Immature natural killer cell (primary cell): Measurements from ENCODE around the gene MTHFD1. TPM values are rescaled to one million over a fixed set of nuclear protein-coding genes. Genes with fewer than 3 reads are reported as not detected.
A peak's percentile ranks its signal among the peaks of the same experiment; 100 is the strongest.
"Not testable (repeated sequence)": the region's sequence is repeated elsewhere in the genome, so short reads cannot be mapped to it uniquely, and the experiment has no call there.

ENCODE experiments used
- DNase-seq, 3 donors: peaks; one replicate each; pipeline ENCODE4 v3.0.0; 2022; ENCODE audit warnings: mixed read lengths in 1 of 3
- H3K27ac Mint-ChIP-seq, 6 donors: one replicate each; pipeline ENCODE4 v1.8.0; 2020; ENCODE audit warnings: mixed read lengths in 6 of 6, mild to moderate bottlenecking in 5 of 6, inconsistent platforms in 4 of 6, moderate library complexity in 3 of 6
- H3K27me3 Mint-ChIP-seq, 3 donors: one replicate each; pipeline ENCODE4 v1.8.0; 2020 to 2021; ENCODE audit warnings: low read depth in 3 of 3, mild to moderate bottlenecking in 3 of 3, mixed read lengths in 3 of 3, moderate library complexity in 3 of 3, inconsistent platforms in 1 of 3
- H3K36me3 Mint-ChIP-seq, 3 donors: one replicate each; pipeline ENCODE4 v1.8.0; 2020; ENCODE audit warnings: mixed read lengths in 3 of 3, inconsistent platforms in 2 of 3, mild to moderate bottlenecking in 2 of 3
- H3K4me1 Mint-ChIP-seq, 2 donors: one replicate each; pipeline ENCODE4 v1.8.0; 2020; ENCODE audit warnings: inconsistent platforms in 2 of 2, mild to moderate bottlenecking in 2 of 2, mixed read lengths in 2 of 2, moderate library complexity in 1 of 2
- H3K4me3 Mint-ChIP-seq, 5 donors: one replicate each; pipeline ENCODE4 v1.8.0; 2020; ENCODE audit warnings: mild to moderate bottlenecking in 5 of 5, mixed read lengths in 5 of 5, inconsistent platforms in 3 of 5, moderate library complexity in 3 of 5
- H3K9me3 Mint-ChIP-seq, 6 donors: one replicate each; pipeline ENCODE4 v1.8.0; 2020; ENCODE audit warnings: mild to moderate bottlenecking in 6 of 6, mixed read lengths in 6 of 6, inconsistent platforms in 4 of 6, moderate library complexity in 3 of 6
- polyA plus RNA-seq, 3 donors: library from polyadenylated mRNA; unstranded; fragments of 300-500 nt; fragmentation: Illumina TruSeq; gene quantifications; one replicate each; pipeline ENCODE4 v1.2.3, GENCODE V29; 2021

Gene MTHFD1
- polyA plus RNA-seq, 3 donors from 2014 or later = 28.0 to 49.0 (median 42.7) TPM

DNA sequence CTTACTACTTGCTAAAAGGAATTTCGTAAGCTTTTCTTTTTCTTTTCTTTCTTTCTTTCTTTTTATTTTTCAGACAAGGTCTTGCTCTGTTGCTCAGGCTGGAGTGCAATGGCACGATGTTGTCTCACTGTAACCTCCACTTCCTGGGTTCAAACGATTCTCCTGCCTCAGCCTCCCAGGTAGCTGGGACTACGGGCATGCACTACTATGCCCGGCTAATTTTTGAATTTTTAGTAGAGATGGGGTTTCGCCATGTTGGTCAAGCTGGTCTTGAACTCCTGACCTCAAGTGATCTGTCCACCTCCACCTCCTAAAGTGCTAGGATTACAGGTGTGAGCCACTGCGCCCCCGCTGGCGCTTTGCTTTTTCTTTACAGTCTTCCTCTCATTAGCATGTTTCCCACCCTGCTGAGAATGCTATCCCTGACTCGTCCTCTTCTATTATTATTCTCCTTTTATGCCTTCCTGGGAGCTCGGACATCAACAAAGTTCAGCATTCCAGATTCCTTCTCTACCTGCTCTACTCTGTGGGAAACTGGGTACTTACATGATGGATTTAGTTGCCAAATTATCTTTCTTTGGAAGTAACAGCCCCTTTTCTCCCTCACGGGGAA lies 3.1 kb downstream of the MTHFD1 start:
- H3K27ac Mint-ChIP-seq = peak overlapping the region in 1 of 6 donors; percentile 23
- peak overlapping the region in 2 of 5 donors; percentile 9 to 29 for H3K4me3 Mint-ChIP-seq
- H3K36me3 Mint-ChIP-seq = peaks cover 0 to 6% (median 3%) of the 10 kb centered on the region in 3 donors
- no peaks in the 10 kb centered on the region for H3K9me3 Mint-ChIP-seq
- peaks cover 5 to 7% (median 7%) of the 10 kb centered on the region in 3 donors for H3K27me3 Mint-ChIP-seq
- peaks cover 25 to 32% of the 10 kb centered on the region in 2 donors for H3K4me1 Mint-ChIP-seq
- DNase-seq = no peak

DNA sequence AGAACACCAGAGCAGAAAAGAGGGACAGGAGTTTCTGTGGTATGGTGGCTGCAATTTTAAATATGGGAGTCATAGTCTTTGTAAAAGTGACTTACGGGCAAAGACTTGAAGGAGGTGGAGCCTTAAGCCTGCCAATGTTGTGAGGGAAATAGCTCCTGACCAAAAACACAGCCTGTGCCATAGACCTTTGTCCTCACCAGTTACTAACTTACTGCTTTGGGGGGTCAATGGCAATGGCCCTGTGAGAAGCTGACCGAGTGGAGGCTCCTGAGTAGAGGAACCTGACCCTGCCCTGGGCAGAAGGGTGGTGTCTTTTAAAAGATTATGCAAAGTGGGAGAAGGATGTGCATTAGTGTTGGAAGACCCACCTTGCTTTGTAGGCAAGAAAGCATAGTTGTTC lies 3.8 kb downstream of the MTHFD1 start:
- no peak overlapping the region for H3K4me3 Mint-ChIP-seq
- peaks cover 23 to 32% of the 10 kb centered on the region in 2 donors for H3K4me1 Mint-ChIP-seq
- DNase-seq = no peak
- no peaks in the 10 kb centered on the region for H3K9me3 Mint-ChIP-seq
- H3K27ac Mint-ChIP-seq = no peak overlapping the region
- peaks cover 5 to 7% (median 7%) of the 10 kb centered on the region in 3 donors for H3K27me3 Mint-ChIP-seq
- H3K36me3 Mint-ChIP-seq = peaks cover 0 to 6% (median 3%) of the 10 kb centered on the region in 3 donors

DNA sequence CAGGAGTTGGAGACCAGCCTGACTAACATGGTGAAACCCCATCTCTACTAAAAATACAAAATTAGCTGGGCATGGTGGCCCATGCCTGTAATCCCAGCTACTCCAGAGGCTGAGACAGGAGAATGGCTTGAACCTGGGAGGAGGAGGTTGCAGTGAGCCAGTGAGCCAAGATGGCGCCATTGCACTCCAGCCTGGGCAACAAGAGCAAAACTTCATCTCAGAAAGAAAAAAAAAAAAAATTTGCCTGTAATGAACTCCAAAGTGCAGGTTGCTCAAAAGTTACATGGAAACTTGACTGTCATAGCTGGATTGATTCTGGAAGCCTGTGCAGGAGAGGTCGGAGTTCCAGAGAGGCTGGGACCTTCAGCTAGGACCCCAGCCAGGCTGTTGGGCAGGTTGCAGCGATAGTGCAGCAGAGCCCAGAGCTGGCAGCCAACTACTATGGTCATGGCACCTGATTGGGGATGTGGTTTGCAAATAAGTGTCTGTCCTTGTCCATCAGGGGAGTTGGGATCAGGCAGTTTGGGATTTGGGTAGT lies 5.1 kb downstream of the MTHFD1 start:
- not testable (repeated sequence) for H3K27me3 Mint-ChIP-seq, H3K9me3 Mint-ChIP-seq, H3K4me3 Mint-ChIP-seq, H3K27ac Mint-ChIP-seq, H3K36me3 Mint-ChIP-seq, DNase-seq
- H3K4me1 Mint-ChIP-seq = peaks cover 14 to 27% of the 10 kb centered on the region in 2 donors

- H3K4me1 Mint-ChIP-seq = peaks cover 4 to 15% of the 10 kb centered on the region in 2 donors
- DNase-seq = no peak
- peaks cover 0 to 2% (median 2%) of the 10 kb centered on the region in 3 donors for H3K27me3 Mint-ChIP-seq
- no peaks in the 10 kb centered on the region for H3K9me3 Mint-ChIP-seq
- peaks cover 0 to 6% (median 3%) of the 10 kb centered on the region in 3 donors for H3K36me3 Mint-ChIP-seq
- peak overlapping the region in 1 of 6 donors; percentile 30 for H3K27ac Mint-ChIP-seq
- no peak overlapping the region for H3K4me3 Mint-ChIP-seq
Measured at GRCh38 chr14:64394423-64394822, 6.3 kb downstream of the MTHFD1 start.

DNA sequence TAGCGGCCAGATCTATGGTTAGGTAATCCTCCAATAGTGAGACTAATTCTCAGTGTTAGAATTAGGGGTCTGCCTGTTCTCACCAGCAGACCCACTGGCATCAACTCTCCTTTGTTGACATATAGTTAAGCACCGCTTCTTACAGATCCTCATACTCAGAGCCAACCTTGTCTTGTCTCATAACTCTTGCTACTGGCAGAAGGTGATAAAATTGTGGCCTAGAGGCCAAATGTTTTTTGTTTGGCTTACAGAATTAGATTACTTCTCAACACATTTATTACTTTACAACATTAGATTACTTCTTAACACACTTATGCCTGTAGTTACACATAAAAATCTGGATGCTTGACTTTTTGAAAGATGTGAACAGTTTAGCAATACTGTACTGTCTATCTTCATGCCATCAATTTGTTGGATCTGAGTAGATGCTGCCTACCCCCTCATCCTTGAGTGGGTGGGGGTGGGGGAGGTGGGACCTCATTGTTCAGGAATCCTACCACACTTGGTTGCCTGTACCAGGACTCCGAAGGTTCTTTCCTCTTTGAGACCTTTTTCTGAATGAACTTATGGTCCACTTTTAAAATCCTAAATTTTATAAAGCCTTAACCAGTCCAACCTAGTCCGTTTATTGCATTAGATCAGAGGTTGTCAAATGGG lies 7.0 kb downstream of the MTHFD1 start:
- H3K9me3 Mint-ChIP-seq = no peaks in the 10 kb centered on the region
- H3K36me3 Mint-ChIP-seq = peaks cover 0 to 6% (median 3%) of the 10 kb centered on the region in 3 donors
- DNase-seq = no peak
- H3K4me3 Mint-ChIP-seq = no peak overlapping the region
- peaks cover 0 to 2% (median 2%) of the 10 kb centered on the region in 3 donors for H3K27me3 Mint-ChIP-seq
- H3K27ac Mint-ChIP-seq = peak overlapping the region in 1 of 6 donors; percentile 71
- peaks cover 0 to 8% of the 10 kb centered on the region in 2 donors for H3K4me1 Mint-ChIP-seq

GRCh38 chr14:64400829-64401459 lies 12.8 kb downstream of the MTHFD1 start:
- Mint-ChIP-seq H3K4me1 (no peaks in the 10 kb centered on the region), H3K9me3 (no peaks in the 10 kb centered on the region), H3K4me3 (no peak overlapping the region), H3K27me3 (peaks cover 0 to 2% (median 0%) of the 10 kb centered on the region in 3 donors), H3K36me3 (peaks cover 0 to 18% (median 6%) of the 10 kb centered on the region in 3 donors), H3K27ac (peak overlapping the region in 1 of 6 donors; percentile 50)
- DNase-seq = no peak

GRCh38 chr14:64401949-64402348 lies 13.8 kb downstream of the MTHFD1 start:
- DNase-seq = no peak
- Mint-ChIP-seq H3K4me1 (no peaks in the 10 kb centered on the region), H3K27me3 (peaks cover 0 to 2% (median 0%) of the 10 kb centered on the region in 3 donors), H3K36me3 (peaks cover 0 to 18% (median 6%) of the 10 kb centered on the region in 3 donors), H3K9me3 (no peaks in the 10 kb centered on the region), H3K27ac (no peak overlapping the region), H3K4me3 (no peak overlapping the region)

- Mint-ChIP-seq H3K27ac (no peak overlapping the region), H3K4me1 (no peaks in the 10 kb centered on the region), H3K27me3 (no peaks in the 10 kb centered on the region), H3K4me3 (no peak overlapping the region), H3K9me3 (no peaks in the 10 kb centered on the region), H3K36me3 (peaks cover 0 to 23% (median 6%) of the 10 kb centered on the region in 3 donors)
- DNase-seq = no peak
Measured at GRCh38 chr14:64405295-64405694, 17.1 kb downstream of the MTHFD1 start.

- H3K27ac Mint-ChIP-seq = no peak overlapping the region
- H3K27me3 Mint-ChIP-seq = no peaks in the 10 kb centered on the region
- no peak for DNase-seq
- peaks cover 6 to 25% (median 14%) of the 10 kb centered on the region in 3 donors for H3K36me3 Mint-ChIP-seq
- H3K4me3 Mint-ChIP-seq = no peak overlapping the region
- no peaks in the 10 kb centered on the region for H3K4me1 Mint-ChIP-seq
- no peaks in the 10 kb centered on the region for H3K9me3 Mint-ChIP-seq
Measured at GRCh38 chr14:64407329-64407728, 19.2 kb downstream of the MTHFD1 start.

DNA sequence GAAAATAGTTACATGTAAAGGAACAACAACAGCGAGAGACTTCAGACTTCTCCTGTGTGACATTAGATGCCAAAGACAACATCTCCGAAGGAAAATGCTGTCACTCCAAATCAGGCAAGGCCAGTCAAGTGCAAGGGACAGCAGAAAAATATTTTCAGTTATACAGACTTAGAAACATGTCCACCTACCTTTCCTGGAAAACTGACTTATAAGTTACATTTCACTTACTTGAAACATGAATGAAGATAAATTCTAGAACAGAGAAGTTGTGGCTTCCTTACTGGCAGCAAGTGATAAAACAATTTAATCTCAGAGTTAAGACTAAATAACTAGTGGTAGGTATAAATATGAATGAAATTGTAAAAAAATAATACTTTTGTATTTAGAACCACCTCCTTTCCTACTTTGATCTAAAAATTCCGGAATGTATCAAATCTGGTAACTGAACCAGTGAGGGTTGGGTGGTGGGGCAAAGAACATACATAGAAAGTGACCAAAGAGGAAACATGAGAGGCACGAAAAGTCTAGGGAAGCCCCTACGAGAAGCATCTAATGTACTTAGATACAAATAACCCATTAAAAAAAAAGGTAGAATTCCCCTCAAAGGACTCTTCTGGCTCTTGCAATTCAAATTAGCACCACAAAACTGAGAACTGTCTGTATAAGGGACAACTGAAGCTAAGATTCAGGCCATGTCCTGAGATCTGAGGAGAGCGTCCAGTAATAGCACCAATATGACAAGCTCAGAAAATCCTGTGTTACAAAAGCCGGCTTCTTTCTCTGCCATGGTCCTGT lies 21.2 kb downstream of the MTHFD1 start:
- Mint-ChIP-seq H3K9me3 (no peaks in the 10 kb centered on the region), H3K27ac (peak overlapping the region in 2 of 6 donors; percentile 43 to 67), H3K4me1 (no peaks in the 10 kb centered on the region), H3K27me3 (no peaks in the 10 kb centered on the region), H3K36me3 (peaks cover 9 to 27% (median 15%) of the 10 kb centered on the region in 3 donors), H3K4me3 (no peak overlapping the region)
- no peak for DNase-seq

- Mint-ChIP-seq H3K36me3 (peaks cover 9 to 28% (median 13%) of the 10 kb centered on the region in 3 donors), H3K4me3 (no peak overlapping the region), H3K27me3 (peaks cover 0 to 1% (median 0%) of the 10 kb centered on the region in 3 donors), H3K4me1 (no peaks in the 10 kb centered on the region), H3K27ac (peak overlapping the region in 2 of 6 donors; percentile 49 to 56), H3K9me3 (no peaks in the 10 kb centered on the region)
- DNase-seq = no peak
Measured at GRCh38 chr14:64410084-64410774, 22.1 kb downstream of the MTHFD1 start.

DNA sequence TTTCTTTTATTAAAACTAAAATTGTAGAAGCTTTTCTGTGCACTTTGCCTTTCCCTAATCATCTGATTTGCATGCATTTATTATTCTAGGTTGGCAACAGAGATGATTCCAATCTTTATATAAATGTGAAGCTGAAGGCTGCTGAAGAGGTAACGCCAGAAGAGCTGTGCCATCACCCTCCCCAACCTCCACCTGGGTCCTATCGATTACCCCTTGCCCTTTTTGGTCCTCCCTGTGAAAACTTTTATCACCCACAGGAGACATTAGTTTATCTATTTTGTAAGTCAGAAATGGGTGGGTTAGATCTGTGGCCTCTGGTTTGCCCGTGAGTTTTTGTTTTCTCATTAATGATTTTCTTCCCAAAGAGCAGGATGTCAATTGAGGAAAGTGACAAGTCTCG lies 22.8 kb downstream of the MTHFD1 start:
- no peaks in the 10 kb centered on the region for H3K4me1 Mint-ChIP-seq
- H3K27ac Mint-ChIP-seq = peak overlapping the region in 2 of 6 donors; percentile 5 to 37
- H3K9me3 Mint-ChIP-seq = no peaks in the 10 kb centered on the region

DNA sequence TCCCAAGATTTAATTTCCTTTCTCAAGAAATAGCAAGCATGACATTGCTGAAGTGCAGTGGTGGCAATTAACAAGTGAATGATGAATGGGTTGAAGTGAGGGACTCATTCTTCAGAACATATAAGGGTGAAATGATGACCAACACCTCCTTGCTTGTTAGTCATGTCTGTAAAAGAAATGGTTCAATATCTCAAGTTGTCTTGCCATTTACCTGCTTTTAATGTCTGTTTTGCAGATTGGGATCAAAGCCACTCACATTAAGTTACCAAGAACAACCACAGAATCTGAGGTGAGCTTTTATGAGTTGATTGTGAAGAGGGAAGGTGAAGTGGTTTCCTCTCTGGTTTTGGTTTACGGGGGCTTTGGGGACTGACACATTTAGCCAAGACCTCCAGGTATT lies 24.1 kb downstream of the MTHFD1 start:
- Mint-ChIP-seq H3K9me3 (no peaks in the 10 kb centered on the region), H3K4me1 (peaks cover 0 to 3% of the 10 kb centered on the region in 2 donors), H3K36me3 (peaks cover 9 to 36% (median 17%) of the 10 kb centered on the region in 3 donors), H3K27ac (no peak overlapping the region), H3K4me3 (no peak overlapping the region), H3K27me3 (peaks cover 0 to 1% (median 0%) of the 10 kb centered on the region in 3 donors)
- DNase-seq = no peak

More for the DNA sequence above, 22.8 kb downstream of the MTHFD1 start:
- no peak overlapping the region for H3K4me3 Mint-ChIP-seq
- peaks cover 9 to 29% (median 17%) of the 10 kb centered on the region in 3 donors for H3K36me3 Mint-ChIP-seq
- peaks cover 0 to 1% (median 0%) of the 10 kb centered on the region in 3 donors for H3K27me3 Mint-ChIP-seq
- DNase-seq = no peak
